8988T (cell line): ENCODE measurements around the gene PLCL2.
A peak's percentile ranks its signal among the peaks of the same experiment; 100 is the strongest.
"Not testable (repeated sequence)": the region's sequence is repeated elsewhere in the genome, so short reads cannot be mapped to it uniquely, and the experiment has no call there.

Experiments
- DNase-seq: peaks from one replicate; pipeline ENCODE4 v3.0.0; 2011

PLCL2 gene

GRCh38 chr3:16917980-16918682, 33.4 kb downstream of the PLCL2 start:
- no peak for DNase-seq

- DNase-seq = no peak
Measured at GRCh38 chr3:16918683-16919025, 33.9 kb downstream of the PLCL2 start.

GRCh38 chr3:16923112-16923511, 38.4 kb downstream of the PLCL2 start:
- no peak for DNase-seq

GRCh38 chr3:16927485-16927884, 42.7 kb downstream of the PLCL2 start:
- peak; percentile 20 for DNase-seq

DNA sequence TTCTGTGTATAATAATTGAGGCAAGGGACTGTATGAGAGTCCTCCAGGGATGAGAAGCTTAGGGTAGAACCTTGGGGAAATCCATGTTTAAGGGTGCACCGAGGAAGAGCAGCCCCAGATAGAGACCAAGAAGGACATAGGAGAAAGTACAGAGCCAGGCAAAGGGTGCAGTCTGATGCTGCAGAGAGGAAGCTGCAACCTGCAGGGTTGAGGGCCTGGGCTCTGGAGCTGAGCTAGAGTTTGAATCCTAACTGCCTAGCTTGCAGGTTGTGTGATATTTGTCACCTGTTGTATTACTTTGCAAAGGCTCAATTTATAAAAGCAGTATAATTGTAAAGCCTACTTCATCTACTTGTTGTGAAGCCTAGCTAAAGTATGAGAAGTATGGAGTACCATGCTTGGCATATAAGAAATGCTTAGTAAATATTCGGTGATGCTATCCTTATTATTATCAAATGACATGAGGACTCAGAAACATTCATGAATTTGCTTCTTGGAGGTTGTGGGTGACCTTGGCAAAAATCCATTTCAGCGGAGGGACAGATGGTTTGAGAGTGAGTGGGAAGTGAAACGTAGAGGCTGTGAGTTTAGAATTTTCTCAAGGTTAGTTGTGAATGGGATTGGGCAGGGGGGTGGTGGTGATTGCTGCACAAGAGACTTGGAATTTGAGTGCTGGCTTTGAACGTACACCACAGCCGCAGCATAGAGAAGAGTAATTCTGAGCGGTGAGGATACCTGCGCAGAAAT, 43.8 kb downstream of the PLCL2 start:
- no peak for DNase-seq

DNA sequence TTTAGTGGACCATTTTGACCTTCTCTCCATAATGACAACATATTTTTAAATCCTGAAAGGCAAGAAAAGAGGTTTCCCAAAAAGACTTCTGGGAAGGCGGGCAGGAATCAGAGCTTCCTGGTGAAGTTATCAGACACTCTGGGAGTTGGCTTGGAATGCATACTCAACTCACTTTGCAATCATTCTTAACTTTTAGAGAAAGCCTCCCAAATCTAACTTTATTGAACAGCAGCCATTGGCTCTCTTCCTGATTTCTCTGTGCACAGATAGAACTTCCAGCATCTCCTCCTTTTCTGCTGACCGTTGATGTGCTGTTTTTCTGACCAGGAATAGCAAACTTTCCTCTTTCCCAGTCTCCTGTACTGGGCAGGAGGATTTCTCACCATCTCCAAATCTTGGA, 44.6 kb downstream of the PLCL2 start:
- no peak for DNase-seq

- no peak for DNase-seq
Measured at GRCh38 chr3:16932877-16933276, 48.1 kb downstream of the PLCL2 start.

GRCh38 chr3:16935781-16936180, 51.0 kb downstream of the PLCL2 start:
- DNase-seq = no peak

DNA sequence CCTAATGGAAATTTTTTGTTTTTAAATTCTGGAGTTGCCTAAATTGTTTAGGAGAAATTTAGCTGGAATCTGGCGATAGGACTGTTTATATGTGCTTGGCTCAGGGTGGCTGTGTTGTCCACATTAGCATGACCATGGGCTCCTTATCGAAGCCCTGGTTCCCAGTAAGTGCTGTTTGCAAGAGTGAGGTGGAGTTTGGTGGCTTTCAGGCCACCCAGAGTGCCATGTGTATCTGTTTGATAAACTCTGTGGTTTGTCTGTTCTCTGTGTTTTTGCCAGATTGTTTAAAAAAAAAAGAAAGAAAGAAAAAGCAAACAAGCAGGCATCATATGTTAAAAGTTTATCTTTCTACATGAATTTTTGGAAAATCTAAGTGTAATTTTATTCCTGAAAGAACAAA, 51.5 kb downstream of the PLCL2 start:
- DNase-seq = no peak

DNA sequence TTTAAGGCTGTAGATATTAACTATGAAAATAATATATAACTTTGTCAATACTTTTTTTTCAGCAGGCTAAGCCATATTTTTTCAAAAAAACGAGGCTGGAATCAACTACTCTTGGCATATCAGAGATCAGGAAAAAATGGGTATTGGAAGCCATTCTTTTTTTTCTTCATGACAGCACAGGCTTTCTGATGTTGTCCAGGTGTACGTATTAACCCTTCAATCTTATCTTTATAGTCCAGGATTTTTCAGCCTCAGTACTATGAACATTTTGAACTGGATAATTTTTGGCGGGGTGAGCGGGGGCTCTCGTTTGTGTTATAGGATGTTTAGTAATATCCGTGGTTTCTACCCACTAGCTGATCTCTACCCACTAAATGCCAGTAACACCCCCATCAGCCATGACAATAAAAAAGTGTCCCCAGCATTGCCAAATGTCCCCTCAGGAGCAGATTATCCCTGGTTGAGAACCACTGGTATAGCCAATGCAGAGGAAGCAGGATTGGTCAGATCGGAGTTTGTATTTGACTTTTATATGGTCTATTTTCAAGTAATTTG, 52.0 kb downstream of the PLCL2 start:
- DNase-seq = no peak

GRCh38 chr3:16937326-16937845, 52.6 kb downstream of the PLCL2 start:
- no peak for DNase-seq

- DNase-seq = no peak
Measured at GRCh38 chr3:16940769-16941700, 56.3 kb downstream of the PLCL2 start.

DNA sequence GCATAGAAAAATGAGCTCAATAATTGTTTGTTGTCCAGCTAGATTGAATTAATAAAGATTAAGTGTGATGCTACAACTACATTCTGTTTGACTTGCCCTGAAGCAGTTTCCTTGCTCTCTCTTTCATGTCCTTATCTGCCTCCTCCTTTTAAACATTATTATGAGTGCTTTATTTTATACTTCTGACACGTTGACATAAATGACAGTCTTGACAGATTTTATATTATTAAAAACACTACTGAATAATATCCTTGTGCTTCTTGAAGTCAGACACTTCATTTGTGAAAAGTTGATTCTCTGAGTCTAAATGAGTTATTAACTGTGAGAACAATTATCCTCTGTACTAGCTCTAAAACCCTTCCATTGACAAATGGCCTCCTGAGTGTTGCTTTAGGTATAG, 58.2 kb downstream of the PLCL2 start:
- no peak for DNase-seq

- DNase-seq = no peak
Measured at GRCh38 chr3:16943857-16944256, 59.1 kb downstream of the PLCL2 start.

- DNase-seq = no peak
Measured at GRCh38 chr3:16944356-16944755, 59.6 kb downstream of the PLCL2 start.

DNA sequence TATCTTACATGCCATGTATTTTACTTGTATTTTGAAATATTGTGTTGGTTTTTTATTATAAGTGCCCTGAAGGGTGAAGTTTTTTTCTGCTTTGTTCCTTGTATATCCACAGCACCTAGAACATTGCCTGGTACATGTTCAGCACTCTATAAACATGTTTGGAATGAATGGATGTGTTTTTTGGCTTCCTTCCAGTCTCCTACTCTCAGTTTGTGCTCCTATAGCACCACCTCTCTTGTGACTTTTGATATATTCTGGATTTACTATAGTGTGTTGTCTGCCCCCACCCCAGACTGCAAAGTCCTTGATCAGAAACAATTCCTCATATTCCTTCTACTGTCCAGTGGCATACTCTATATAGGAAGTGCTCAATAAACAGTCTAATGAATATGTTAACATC, 60.6 kb downstream of the PLCL2 start:
- no peak for DNase-seq

GRCh38 chr3:16950282-16950681, 65.5 kb downstream of the PLCL2 start:
- no peak for DNase-seq

GRCh38 chr3:16950845-16951244, 66.1 kb downstream of the PLCL2 start:
- no peak for DNase-seq

DNA sequence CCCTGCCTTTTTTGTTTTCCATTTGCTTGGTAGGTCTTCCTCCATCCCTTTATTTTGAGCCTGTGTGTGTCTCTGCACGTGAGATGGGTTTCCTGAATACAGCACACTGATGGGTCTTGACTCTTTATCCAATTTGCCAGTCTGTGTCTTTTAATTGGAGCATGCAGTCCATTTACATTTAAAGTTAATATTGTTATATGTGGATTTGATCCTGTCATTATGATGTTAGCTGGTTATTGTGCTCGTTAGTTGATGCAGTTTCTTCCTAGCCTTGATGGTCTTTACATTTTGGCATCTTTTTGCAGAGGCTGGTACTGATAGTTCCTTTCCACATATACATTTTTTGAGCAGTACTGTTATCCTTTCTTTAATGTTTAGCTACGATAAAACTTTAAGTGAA, 73.1 kb downstream of the PLCL2 start:
- not testable (repeated sequence) for DNase-seq

DNA sequence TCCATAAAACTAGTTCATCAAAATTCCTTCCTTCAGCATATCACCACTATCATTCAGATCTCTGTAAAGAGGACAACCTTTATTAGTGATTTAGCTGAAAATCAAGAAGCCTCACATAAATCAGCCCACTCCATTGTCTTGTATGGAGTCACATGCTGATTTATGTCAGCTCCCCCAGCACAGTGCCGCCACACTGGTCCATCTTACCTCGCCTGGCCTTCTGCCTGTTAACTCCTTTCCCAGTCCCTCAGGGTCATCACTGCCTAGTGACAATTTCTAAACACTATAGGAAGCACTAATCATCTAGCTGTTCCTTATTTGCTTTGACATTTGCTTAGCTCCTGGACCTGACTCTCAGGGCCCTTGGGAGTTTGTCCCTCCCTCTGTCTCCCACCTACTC, 75.4 kb downstream of the PLCL2 start:
- no peak for DNase-seq

DNA sequence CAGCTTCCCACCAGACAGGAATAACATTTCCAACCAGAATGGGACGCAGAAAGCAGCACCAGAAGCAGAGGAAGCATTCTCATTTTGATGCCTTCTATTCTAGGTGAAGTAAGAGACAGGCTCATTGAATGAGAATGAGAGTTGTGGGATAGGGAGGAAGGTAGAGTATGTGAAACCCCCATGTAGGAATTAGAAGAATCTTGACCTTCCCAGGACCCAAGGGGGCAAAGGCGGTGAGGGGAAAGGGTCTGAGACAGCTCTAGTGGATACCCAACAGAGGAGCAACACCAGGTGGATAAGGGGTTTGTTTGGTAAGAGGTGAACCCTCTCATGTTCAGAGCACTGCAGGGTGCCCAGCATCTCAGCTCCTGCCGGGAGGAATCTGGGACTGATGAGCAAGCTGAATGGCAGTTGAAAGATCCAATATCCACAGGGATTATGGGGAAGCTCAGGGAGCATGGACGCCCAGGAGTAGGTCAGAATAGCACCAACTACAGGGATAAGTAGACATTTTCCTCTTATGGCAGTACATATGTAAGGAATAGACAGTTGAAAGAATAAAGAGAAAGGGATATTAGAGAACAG, 77.0 kb downstream of the PLCL2 start:
- DNase-seq = no peak

GRCh38 chr3:16975083-16975482, 90.3 kb downstream of the PLCL2 start:
- no peak for DNase-seq
